Loucy (cell line): ENCODE results near the gene TSPYL2.

Experiments used
- EZH2phosphoT487 ChIP-seq: fragments of 200-600 bp; IDR thresholded peaks from 2 replicates; pipeline ENCODE4 v1.6.1; 2018; ENCODE audit warnings: antibody characterized with exemption, mild to moderate bottlenecking, moderate library complexity, borderline replicate concordance
- TF ChIP-seq, protein P1 (sequence below): fragments of 200-600 bp; sonication (generic); conservative IDR thresholded peaks from 2 replicates; pipeline ENCODE4 v1.5.1; 2014; ENCODE audit warnings: mild to moderate bottlenecking, antibody characterized with exemption, low read length

DNA sequence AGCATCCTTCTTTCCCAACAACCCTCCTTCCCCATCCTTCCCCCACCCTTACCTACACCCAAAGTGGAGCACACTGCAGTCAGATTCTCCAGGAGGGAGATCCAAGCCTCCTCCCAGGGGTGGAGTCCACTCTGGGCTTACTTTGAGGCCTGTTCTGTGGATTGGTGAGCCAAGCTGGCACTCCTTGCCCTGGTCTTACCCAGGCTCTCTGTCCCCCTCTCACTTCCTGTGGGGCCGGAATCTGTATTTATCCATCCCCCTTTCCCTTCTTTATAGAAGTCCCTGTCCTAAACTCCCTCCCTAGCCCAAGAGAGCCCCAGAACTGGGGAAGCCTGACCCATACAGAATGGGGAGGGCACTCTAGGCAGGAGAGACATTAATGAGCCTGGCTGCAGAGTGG, 3.2 kb upstream of the TSPYL2 start:
- TF ChIP-seq, protein P1, sequence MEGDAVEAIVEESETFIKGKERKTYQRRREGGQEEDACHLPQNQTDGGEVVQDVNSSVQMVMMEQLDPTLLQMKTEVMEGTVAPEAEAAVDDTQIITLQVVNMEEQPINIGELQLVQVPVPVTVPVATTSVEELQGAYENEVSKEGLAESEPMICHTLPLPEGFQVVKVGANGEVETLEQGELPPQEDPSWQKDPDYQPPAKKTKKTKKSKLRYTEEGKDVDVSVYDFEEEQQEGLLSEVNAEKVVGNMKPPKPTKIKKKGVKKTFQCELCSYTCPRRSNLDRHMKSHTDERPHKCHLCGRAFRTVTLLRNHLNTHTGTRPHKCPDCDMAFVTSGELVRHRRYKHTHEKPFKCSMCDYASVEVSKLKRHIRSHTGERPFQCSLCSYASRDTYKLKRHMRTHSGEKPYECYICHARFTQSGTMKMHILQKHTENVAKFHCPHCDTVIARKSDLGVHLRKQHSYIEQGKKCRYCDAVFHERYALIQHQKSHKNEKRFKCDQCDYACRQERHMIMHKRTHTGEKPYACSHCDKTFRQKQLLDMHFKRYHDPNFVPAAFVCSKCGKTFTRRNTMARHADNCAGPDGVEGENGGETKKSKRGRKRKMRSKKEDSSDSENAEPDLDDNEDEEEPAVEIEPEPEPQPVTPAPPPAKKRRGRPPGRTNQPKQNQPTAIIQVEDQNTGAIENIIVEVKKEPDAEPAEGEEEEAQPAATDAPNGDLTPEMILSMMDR = no peak
- TF ChIP-seq EZH2phosphoT487 = no peak
